Activated CD4-positive, alpha-beta T cell treated with anti-CD3 and anti-CD28 coated beads, Interleukin-2, amount 50 U/mL, for 4 hours (primary cell): Measurements from ENCODE around the gene KIF3C.
"Not testable (repeated sequence)": the region's sequence is repeated elsewhere in the genome, so short reads cannot be mapped to it uniquely, and the experiment has no call there.

Experiments used
- DNase-seq, 2 experiments: peaks; one replicate each; pipeline ENCODE4 v3.0.0-alpha.2; 2020

Gene KIF3C

GRCh38 chr2:25958611-25959010, 23.7 kb downstream of the KIF3C start:
- not testable (repeated sequence) for DNase-seq

GRCh38 chr2:25957743-25958142, 24.6 kb downstream of the KIF3C start:
- DNase-seq = no peak

- no peak for DNase-seq
Observed at GRCh38 chr2:25955869-25956535, 26.3 kb downstream of the KIF3C start.

GRCh38 chr2:25955036-25955435, 27.3 kb downstream of the KIF3C start:
- no peak for DNase-seq

GRCh38 chr2:25954199-25954752, 28.0 kb downstream of the KIF3C start:
- DNase-seq = no peak

- DNase-seq = peak; percentile 59 to 62
Observed at GRCh38 chr2:25951071-25951547, 31.2 kb downstream of the KIF3C start.

DNA sequence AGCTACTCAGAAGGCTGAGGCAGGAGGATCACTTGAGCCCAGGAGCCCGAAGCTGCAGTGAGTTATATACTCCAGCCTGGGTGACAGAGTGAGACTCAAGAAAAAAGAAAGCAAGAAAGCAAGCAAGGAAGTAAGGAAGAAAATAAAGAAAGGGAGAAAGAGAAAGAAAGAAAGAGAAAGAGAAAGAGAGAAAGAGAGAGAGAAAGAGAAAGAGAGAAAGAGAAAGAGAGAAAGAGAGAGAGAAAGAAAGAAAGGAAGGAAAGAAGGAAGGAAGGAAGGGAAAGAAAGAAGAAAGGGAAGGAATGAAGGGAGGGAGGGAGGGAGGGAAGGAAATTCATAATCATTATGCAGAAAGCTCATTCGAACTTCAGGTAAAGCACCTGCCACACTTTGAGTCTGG, 33.9 kb downstream of the KIF3C start:
- DNase-seq = no peak

GRCh38 chr2:25941042-25941441, 41.3 kb downstream of the KIF3C start:
- DNase-seq = no peak

DNA sequence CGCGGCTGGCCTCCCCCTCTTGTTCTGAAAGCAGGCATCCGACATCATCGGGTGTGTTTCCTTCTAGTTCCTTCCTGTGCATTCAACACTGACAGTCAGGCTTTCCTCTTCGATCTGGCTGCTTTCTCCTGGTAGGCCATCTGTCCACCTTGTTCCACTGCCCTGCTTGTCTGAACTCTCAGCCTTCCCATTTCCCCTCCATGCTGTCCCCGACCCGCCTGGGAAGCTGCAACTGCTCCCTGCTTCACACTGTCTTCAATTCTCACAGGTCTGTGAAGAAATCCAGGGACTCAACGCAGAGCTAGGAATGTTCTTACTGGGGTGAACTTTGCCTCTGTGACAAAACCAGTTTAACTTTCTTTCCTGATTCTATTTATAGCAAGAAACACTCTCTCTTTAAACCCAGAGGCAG, 43.0 kb downstream of the KIF3C start:
- DNase-seq = no peak

DNA sequence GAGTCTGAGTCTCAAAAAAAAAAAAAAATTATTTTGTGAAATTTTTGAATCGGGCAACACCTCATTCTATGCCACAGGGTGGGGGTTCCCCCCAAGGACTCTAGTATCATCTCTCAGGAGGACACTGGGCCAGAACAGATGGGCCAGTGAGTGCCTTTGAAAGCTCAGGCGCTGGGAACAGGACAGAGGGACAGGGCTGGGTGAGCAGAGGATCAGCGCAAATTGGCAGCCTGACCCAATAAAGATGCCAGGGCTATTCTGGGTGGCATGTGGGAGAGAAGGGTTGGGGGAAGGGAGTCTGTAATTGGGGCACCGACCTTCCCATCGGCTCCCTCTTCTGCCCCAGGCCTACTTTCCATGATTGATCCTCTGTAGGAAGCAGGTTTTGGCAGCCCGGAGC, 44.0 kb downstream of the KIF3C start:
- no peak for DNase-seq

GRCh38 chr2:25936889-25937545, 45.3 kb downstream of the KIF3C start:
- DNase-seq = no peak

- no peak for DNase-seq
Observed at GRCh38 chr2:25933622-25934021, 48.7 kb downstream of the KIF3C start.

- no peak for DNase-seq
Observed at GRCh38 chr2:25929789-25930473, 52.4 kb downstream of the KIF3C start.

GRCh38 chr2:25928668-25929067, 53.6 kb downstream of the KIF3C start:
- DNase-seq = no peak

DNA sequence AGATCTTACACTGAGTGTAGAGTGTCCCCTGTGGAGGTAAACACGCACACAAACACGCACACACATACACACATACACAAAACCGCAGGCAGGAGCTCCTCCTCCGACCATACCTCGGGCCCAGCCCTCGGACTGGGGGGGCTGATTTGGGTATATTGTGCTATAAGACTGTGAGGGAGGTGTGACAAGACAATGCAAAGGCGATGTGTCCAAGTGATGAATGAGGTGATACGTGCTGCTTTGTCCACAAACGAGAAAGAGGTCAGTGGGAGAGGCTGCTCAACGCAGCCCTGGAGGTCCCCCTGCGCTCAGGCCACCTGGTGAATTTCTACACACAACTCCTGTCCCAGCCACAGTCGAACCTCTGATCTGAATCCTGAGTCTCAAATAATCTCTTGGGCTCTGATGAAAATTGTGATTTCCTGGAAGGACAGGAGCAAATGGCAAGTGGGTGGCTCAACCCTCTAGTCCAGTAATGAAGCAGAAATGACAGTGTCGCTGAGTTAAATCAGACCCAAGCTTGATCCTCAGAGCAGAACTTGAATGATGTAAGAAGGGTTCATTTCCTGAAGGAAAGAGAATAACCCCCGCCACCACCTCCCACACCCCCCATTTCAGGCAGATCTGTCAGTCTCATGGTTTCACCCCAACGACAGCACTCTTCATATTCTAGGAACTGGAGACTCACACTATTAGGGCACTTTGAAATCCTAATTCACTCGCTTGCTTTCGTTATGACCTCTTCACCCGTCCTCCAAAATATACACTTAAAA, 55.1 kb downstream of the KIF3C start:
- no peak for DNase-seq

DNA sequence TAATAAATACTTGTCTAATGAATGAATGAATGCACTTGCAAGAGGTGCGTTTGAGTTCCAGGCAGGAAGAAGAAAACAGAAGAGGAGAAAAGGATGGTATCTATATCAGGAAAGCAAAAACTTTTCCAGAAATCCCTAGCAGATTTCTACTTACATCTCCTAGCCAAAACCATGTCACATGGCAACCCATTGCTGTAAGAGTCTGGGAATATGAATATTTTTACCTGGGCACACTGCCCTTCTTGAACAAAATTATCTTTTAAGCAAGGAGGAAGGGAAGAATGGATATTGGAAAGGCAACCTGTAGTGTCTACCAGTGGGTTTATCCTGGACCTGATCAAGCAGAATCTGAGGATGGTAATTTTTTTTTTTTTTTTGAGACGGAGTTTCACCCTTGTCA, 59.8 kb downstream of the KIF3C start:
- no peak for DNase-seq

DNA sequence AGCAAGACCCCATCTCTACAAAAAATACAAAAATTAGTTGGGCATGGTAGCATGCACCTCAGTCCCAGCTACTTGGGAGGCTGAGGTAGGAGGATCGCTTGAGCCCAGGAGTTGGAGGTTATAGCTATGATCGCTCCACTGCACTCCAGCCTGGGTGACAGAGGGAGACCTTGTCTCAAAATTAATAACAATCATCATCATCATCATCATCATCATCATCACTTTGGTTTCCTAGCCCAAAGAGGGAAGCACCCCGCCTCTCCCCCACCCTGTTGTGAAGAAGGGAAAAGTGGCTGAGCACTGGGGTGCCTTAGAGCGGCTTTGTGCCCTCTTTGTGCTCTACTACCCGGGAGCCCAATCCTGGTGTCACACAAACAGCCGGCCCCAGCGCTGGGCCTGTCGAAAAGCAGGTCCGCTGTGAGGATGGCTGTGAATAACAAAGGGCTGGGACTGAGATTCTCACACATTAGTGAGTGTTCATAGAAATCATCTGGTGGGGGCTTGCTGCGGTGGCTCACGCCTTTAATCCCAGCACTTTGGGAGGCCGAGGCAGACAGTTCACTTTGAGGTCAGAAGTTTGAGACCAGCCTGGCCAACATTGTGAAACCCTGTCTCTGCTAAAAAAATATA, 61.4 kb downstream of the KIF3C start:
- DNase-seq = no peak

DNA sequence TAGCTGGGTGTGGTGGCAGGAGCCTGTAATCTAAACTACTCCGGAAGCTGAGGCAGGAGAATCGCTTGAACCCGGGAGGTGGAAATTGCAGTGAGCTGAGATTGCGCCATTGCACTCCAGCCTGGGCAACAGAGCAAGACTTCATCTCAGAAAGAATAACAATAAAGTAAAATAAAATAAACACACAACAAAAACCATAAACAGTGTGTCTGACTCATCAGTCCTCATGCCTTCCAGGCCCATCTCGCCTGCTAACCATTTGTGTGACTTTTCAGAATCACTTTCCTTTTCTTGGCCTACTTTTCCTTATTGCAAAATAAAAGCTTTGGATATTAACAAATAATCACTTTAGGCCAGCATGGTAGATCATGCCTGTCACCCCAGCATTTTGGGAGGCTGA, 62.0 kb downstream of the KIF3C start:
- no peak for DNase-seq

DNA sequence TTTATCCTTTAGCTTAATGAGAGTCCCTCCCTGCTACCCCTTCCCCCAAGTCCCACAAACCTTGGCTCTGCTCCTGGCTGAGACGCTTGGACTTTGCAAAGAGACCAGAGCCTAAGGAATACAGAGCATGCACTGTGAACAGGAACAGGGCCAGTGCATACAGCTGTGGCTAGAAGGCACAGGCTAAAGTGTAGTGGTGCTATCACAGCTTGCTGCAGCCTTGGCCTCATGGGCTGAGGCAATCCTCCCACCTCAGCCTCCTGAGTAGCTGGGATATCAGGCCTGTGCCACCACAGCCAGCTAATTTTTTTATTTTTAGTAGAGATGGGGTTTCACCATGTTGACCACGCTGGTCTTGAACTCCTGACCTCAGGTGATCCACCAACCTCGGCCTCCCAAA, 64.5 kb downstream of the KIF3C start:
- no peak for DNase-seq

- not testable (repeated sequence) for DNase-seq
Observed at GRCh38 chr2:25917411-25917810, 64.9 kb downstream of the KIF3C start.

GRCh38 chr2:25915944-25916772, 66.1 kb downstream of the KIF3C start:
- DNase-seq = peak; percentile 5

DNA sequence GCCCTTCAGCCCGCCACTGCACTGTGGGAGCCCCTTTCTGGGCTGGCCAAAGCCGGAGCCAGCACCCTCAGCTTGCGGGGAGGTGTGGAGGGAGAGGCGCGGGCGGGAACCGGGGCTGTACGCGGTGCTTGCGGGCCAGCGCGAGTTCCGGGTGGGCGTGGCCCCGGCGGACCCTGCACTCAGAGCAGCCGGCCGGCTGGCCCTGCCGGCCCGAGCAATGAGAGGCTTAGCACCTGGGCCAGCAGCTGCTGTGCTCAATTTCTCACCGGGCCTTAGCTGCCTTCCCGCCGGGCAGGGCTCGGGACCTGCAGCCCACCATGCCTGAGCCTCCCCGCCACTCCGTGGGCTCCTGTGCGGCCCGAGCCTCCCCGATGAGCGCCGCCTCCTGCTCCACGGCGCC, 66.9 kb downstream of the KIF3C start:
- DNase-seq = not testable (repeated sequence)
